ENCODE results near the gene OR56A1. TPM values are rescaled to one million over a fixed set of nuclear protein-coding genes. Genes with fewer than 3 reads are reported as not detected.

The OR56A1 gene
- total and polyA plus RNA-seq, 2 of the 13 experiments (the other 11 are each of a cell fraction or from before 2014, with no cell fraction given) = not detected

GRCh38 chr11:6040874-6041273 lies 10.3 kb upstream of the OR56A1 start:
- Histone ChIP-seq H3K9me3 (ENCODE audit: low read length) (no peaks in the 10 kb centered on the region), H3K9ac (ENCODE audit: insufficient read depth, low read depth, low read length) (no peak overlapping the region), H3K27ac (ENCODE audit: extremely low read length, insufficient read depth, low read length) (no peak overlapping the region), H3K36me3 (replicated peaks in 1 of 2; ENCODE audit: control insufficient read depth in 1 of 2, insufficient read depth in 2 of 2, low read length in 2 of 2) (no peaks in the 10 kb centered on the region), H3K79me2 (ENCODE audit: insufficient read depth, low read length) (no peaks in the 10 kb centered on the region), H3K4me3 (replicated peaks in 1 of 3; ENCODE audit: insufficient read depth in 1 of 3, low read depth in 2 of 3, low read length in 3 of 3) (no peak overlapping the region), H2AFZ (ENCODE audit: low read length) (no peak overlapping the region), H4K20me1 (ENCODE audit: insufficient read depth, low read length) (no peaks in the 10 kb centered on the region), H3K4me2 (ENCODE audit: low read depth, low read length) (no peak overlapping the region), H3K4me1 (ENCODE audit: insufficient read depth, low read length) (no peaks in the 10 kb centered on the region), H3K27me3 (ENCODE audit: control insufficient read depth in 1 of 2, insufficient read depth in 2 of 2, low read length in 2 of 2) (0 out of 5 replicates have a peak, but pooled peaks cover 0 to 3% of the 10 kb centered on the region in 2 experiments)
- intact Hi-C loops (cut with micrococcal nuclease; ENCODE audit: unreplicated experiment) (no loop called here), in situ Hi-C loops (cut with HindIII; ENCODE audit: extremely low pct_ligation_motif_present, low pct_unique_long_range_greater_than_20kb) (no loop called here)
- DNase-seq (ENCODE audit: low spot score) = no peak
- ChIA-PET CTCF (ENCODE audit: low intra/inter-chr PET ratio, low total read pairs) (no interaction called here), POLR2A (no interaction called here)
- no peak for ATAC-seq
- FAIRE-seq = no peak
- 24% methylated on average over 4 of the region's 4 CpGs for WGBS (ENCODE audit: low lambda C conversion rate)
- BruUV-seq (replicated peaks) = no TSS peak
- TF ChIP-seq LCORL (IDR thresholded peaks at IDR 0.05) (no peak), LCORL (CRISPR knock-in tag; IDR thresholded peaks at IDR 0.05) (no peak), ZNF766 (CRISPR knock-in tag; IDR thresholded peaks at IDR 0.05; ENCODE audit: borderline replicate concordance) (no peak), MATR3 (CRISPR knock-in tag; IDR thresholded peaks at IDR 0.05) (no peak), ZNF124 (CRISPR knock-in tag; IDR thresholded peaks at IDR 0.05) (no peak), ASH2L (IDR thresholded peaks at IDR 0.05; ENCODE audit: insufficient read length, low read depth, low read length) (no peak), ZNF598 (CRISPR knock-in tag; IDR thresholded peaks at IDR 0.05; ENCODE audit: borderline replicate concordance) (no peak), NFYC (CRISPR knock-in tag; IDR thresholded peaks at IDR 0.05) (no peak), ZFP82 (CRISPR knock-in tag; IDR thresholded peaks at IDR 0.05; ENCODE audit: borderline replicate concordance) (no peak), ZNF652 (CRISPR knock-in tag; IDR thresholded peaks at IDR 0.05; ENCODE audit: borderline replicate concordance, low read depth) (no peak), ZNF558 (CRISPR knock-in tag; IDR thresholded peaks at IDR 0.05; ENCODE audit: borderline replicate concordance) (no peak)
- TF ChIP-seq, protein P1, sequence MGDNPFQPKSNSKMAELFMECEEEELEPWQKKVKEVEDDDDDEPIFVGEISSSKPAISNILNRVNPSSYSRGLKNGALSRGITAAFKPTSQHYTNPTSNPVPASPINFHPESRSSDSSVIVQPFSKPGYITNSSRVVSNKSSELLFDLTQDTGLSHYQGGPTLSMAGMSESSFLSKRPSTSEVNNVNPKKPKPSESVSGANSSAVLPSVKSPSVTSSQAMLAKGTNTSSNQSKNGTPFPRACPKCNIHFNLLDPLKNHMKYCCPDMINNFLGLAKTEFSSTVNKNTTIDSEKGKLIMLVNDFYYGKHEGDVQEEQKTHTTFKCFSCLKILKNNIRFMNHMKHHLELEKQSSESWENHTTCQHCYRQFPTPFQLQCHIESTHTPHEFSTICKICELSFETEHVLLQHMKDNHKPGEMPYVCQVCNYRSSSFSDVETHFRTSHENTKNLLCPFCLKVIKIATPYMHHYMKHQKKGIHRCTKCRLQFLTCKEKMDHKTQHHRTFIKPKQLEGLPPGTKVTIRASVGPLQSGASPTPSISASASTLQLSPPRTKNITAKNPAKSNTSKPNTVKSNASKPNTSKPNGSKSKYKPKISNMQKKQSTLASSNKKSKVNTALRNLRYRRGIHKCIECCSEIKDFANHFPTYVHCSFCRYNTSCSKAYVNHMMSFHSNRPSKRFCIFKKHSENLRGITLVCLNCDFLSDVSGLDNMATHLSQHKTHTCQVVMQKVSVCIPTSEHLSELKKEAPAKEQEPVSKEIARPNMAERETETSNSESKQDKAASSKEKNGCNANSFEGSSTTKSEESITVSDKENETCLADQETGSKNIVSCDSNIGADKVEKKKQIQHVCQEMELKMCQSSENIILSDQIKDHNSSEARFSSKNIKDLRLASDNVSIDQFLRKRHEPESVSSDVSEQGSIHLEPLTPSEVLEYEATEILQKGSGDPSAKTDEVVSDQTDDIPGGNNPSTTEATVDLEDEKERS (CRISPR knock-in tag; IDR thresholded peaks at IDR 0.05) = no peak
- TF ChIP-seq, protein P2, sequence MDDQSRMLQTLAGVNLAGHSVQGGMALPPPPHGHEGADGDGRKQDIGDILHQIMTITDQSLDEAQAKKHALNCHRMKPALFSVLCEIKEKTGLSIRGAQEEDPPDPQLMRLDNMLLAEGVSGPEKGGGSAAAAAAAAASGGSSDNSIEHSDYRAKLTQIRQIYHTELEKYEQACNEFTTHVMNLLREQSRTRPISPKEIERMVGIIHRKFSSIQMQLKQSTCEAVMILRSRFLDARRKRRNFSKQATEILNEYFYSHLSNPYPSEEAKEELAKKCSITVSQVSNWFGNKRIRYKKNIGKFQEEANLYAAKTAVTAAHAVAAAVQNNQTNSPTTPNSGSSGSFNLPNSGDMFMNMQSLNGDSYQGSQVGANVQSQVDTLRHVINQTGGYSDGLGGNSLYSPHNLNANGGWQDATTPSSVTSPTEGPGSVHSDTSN (CRISPR knock-in tag; IDR thresholded peaks at IDR 0.05; ENCODE audit: borderline replicate concordance) = no peak
- TF ChIP-seq, protein P3, sequence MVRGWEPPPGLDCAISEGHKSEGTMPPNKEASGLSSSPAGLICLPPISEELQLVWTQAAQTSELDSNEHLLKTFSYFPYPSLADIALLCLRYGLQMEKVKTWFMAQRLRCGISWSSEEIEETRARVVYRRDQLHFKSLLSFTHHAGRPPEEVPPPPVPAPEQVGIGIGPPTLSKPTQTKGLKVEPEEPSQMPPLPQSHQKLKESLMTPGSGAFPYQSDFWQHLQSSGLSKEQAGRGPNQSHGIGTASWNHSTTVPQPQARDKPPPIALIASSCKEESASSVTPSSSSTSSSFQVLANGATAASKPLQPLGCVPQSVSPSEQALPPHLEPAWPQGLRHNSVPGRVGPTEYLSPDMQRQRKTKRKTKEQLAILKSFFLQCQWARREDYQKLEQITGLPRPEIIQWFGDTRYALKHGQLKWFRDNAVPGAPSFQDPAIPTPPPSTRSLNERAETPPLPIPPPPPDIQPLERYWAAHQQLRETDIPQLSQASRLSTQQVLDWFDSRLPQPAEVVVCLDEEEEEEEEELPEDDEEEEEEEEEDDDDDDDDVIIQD (CRISPR knock-in tag; IDR thresholded peaks at IDR 0.05; ENCODE audit: low read depth) = no peak
- TF ChIP-seq, protein P4, sequence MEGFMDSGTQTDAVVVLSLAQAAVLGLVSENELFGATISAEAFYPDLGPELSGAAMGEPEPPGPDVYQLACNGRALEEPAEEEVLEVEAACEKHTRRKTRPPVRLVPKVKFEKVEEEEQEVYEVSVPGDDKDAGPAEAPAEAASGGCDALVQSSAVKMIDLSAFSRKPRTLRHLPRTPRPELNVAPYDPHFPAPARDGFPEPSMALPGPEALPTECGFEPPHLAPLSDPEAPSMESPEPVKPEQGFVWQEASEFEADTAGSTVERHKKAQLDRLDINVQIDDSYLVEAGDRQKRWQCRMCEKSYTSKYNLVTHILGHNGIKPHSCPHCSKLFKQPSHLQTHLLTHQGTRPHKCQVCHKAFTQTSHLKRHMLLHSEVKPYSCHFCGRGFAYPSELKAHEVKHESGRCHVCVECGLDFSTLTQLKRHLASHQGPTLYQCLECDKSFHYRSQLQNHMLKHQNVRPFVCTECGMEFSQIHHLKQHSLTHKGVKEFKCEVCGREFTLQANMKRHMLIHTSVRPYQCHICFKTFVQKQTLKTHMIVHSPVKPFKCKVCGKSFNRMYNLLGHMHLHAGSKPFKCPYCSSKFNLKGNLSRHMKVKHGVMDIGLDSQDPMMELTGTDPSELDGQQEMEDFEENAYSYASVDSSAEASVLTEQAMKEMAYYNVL (CRISPR knock-in tag; IDR thresholded peaks at IDR 0.05; ENCODE audit: borderline replicate concordance) = no peak
- TF ChIP-seq, protein P5, sequence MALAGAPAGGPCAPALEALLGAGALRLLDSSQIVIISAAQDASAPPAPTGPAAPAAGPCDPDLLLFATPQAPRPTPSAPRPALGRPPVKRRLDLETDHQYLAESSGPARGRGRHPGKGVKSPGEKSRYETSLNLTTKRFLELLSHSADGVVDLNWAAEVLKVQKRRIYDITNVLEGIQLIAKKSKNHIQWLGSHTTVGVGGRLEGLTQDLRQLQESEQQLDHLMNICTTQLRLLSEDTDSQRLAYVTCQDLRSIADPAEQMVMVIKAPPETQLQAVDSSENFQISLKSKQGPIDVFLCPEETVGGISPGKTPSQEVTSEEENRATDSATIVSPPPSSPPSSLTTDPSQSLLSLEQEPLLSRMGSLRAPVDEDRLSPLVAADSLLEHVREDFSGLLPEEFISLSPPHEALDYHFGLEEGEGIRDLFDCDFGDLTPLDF (CRISPR knock-in tag; IDR thresholded peaks at IDR 0.05) = no peak

Measured in HepG2 (cell line).